T1000 (cell line): Measurements from ENCODE around the gene RAB1B.

Source experiments
- DNase-seq: peaks from one replicate; lab custom pipeline; 2025; ENCODE audit warnings: mixed read lengths; lab: John Stamatoyannopoulos, UW

Gene RAB1B

DNA sequence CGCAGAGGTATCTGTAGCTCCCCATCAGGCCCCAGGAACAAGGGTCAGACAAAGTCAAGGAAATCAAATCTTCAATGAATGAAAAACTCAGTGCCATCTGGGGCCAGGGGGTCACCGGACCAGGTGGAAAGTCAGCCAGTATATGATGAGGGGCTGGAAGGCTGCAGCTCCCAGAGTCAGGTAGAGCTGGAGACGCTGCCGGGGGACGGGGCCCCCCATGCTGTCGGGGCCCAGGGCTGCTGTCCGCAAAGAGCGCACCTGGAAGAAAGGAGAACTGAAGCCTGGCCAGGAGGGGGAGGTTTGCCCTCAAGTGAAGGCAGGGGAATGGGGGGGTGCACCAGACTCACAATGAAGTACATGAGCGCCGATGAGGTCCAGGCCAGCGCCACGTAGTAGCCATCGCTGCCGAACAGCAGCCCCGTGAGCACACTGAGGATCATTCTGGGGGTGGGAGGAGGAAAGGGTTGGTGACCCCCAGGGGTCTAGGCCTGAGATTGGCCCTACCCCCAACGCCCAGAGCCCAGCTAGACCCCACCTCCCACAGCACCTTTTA lies 16.2 kb downstream of the RAB1B start:
- DNase-seq, result no peak

DNA sequence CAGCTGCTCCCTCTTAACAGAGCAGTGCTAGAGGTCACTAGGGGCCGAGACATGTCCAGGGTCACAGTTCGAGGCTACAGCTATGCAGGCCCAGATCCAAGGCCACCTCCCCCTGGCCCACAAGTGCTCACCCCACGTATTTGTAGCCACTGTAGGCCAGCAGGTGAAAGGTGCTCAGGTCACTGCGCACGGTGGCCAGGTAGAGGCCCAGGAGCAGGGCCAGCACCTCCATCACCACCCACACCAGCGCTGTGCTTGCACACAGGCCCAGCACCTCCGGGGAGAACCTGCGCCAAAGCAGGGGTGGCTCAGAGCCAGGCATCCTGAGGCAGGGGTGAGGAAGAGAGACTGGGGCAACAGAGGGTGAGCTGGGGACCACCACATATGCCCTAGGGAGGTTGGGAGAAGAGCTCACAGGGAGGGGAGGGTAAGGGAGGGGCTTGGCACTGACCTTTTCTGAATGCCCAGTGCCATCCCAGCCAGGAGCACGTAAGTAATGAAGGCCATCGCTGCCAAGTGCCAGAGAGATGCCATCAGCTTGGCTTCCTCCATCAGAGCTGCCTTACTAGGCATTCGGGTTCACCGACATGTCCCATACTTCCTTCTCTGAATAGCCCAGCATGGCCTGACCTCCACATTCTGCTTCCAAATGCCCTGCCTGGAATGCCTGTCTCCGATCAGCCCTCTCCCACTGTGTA lies 17.0 kb downstream of the RAB1B start:
- no peak for DNase-seq

DNA sequence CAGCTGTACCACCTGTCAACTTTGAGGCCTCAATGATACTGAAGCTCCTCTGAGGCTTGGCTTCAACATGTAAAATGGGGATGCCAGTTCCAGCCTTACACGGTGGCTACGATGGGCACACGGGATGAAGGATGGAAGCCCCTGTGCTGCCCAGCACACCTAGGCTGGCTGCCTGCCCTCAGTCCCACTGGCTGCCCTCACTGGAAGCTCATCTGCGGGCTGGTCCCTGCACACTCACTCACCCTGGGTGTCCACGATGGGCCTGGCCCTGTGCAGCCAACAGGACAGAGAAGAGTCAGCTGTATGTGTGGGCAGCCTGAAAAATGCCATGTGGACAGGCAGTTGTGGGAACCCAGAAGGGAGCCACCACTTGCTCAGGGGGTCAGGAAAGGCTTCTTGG lies 18.3 kb downstream of the RAB1B start:
- no peak for DNase-seq

DNA sequence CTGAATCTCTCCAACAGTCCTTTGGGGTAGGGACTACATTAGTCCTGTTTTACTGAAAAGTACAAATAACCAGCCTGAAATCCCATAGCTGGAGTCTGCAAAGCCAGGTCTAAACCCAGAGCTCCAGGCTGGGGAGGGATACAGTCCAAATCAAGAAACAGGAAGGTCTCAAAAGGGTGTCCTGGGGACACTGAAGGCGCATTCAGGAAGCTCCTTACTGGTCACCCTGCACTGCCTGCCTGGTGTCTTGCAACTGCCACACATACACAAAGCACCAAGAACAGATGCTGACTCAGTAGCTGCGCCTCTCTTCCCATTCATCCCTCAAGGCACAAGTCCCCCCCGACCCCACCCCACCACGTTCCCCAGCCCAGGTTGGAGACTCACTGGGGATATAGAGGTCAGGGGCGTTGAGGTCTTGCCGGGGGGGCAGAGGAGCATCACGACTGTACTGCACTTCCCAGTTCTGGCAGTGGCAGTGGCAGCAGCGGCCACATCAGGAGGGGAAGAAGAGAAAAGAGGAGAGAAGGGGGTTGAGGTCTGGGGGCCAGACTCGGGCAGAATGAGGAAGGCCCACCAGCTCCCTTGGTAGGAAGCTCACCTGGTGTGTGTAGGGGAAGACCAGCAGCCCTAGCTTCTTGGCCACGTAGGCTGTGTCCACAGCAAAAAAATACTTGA lies 18.9 kb downstream of the RAB1B start:
- DNase-seq, result no peak

DNA sequence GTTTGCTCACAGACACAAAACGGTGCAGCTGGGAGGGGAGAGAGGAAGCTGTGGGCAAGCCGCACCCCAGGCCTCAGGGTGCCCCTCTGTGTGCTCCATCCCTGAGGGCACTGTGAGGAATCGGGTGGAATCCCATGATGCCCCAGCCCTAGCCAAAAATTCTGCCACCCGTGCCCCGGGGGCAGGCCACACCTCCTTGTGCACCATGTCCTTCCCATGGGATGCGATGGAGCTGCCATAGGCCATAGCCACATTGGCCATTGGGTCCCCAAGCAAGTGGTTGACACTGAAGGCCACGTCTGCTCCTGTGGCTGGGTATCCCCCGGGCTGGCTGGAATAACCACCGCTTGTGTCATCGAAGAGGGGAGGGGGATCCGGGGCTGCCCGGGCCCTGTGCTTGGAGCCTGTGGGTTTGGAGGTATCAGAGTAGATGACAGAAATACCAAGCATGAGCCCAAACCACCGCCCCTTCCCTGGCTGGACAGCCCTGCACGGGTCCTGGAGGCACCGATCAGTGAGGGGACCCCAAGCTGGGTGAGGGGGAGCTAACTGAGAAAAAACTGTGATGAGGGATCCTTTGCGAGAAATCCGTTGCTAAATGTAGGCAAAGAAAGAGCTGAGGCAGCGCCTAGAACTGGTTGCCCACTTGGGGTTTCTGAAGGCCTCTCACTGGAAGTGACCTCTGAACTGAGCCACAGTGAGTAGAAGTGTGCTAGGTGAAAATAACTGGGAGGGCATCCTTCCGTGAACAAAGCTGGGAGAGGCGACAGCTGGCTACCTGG lies 19.6 kb downstream of the RAB1B start:
- no peak for DNase-seq

DNA sequence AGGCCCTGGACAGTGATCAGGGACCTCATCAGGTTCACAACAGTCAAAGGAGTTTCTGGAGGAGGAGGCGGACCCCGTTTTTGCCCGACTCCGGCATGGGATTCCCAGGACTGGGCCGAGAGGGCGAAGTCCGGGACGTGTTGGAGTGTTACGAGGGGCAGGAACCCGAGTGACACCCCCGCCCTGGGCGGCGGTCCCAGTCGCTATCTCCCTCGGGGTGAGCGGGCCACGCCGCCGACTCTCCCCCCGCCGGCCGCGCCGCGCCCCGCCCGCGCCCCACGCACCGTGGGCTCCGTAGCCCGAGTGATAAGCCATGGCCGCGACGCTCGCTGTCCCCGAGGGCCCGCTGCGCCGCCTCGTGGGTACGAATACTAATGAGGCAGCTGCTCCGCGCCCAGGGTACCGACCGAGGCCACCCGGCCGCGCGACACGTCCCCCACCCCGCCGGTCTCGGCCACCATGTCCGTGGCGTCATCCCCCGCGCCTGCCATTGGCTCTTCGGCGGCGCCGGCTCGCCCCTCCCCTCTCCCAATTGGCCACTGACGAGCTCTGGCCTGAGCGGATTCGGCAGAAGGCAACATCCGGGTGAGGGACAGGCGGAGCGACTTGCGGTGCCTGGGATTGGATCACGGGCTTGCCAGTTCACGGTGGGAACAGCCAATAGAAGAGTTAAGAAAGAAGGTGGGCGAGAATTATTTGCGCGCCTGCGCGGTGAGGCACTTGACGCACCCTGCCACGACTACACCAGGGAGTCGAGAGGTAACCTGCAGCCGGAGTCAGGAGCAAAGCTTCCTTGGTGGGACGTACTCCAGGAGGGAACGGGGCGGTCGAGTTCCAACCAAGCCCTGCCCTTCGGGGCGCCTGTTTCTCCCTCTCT lies 20.5 kb downstream of the RAB1B start, which contains the start of gene YIF1A:
YIF1A (minus strand) TSS at position 473 of the 877 bp plus-strand sequence; CDS start at position 315, 158 bp downstream.
- peak; percentile 98 for DNase-seq

DNA sequence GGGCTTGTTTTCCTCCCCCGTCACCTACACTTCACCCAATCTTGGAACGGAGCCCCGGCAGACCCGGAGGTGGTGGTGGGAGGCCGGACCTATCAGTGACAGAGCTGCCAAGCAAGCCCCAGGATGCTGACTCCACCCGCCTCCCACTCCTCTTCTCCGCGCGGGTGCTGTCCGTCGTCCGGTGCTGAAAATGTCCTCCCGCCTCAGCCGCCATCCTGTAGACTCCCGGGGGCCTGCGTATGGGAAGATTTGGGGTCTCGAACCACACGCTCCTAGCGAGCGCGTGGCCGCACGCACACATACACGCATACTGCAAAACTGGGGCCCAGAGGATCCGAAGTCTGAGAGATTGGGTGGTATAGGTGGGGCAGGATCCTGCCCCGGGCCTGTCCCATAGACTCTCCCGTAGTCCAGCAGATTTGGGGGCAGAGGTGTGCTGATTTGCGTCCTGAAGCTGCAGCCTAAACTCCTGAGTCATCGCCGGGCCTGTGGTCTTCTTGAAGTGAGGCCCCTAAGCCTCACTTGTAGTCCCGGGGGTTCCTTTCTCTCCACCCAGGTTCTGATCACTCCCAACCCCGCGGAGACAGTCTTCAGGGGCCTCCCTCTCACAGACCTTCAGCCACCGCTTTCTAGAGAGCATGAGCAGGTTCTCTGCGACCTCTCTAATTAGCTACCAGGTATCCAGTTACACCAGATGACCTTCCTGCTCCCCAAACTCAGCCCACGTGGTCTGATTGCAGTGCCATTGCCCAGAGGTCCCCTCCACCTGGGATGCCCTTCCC lies 21.3 kb downstream of the RAB1B start:
- peak; percentile 92 for DNase-seq

DNA sequence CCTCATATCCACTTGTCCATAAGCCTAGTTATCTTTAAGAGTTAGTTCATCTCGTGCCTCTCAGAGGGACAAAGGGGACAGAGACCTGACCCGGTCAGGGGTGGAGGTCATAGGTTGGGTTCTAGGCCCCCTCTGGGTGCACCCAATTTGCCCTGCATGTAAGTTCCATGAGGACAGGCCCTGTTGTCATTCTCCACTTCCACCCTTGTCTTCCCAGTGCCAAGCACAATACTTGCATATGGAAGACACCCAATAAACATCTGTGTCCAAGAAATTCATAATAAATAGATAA lies 21.8 kb downstream of the RAB1B start:
- no peak for DNase-seq

DNA sequence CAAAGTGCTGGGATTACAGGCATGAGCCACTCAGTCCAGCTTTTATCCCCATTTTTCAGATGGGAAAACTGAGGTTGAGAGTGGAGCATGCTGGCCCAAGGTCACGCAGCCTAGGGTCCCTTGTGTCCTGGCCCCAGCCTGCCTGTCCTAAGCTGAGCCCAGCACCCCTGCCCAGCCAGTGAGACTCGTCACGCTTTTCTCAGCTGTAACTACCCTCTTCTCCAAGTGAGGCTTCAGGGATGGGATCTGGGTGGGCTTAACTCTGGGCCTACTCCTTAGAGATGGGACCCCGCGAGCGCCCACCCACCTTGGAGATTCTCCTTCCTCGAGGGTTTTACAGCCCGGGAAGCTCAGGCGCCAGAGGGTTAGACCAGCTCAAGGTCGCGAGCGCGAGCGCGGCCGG lies 22.9 kb downstream of the RAB1B start:
- no peak for DNase-seq

DNA sequence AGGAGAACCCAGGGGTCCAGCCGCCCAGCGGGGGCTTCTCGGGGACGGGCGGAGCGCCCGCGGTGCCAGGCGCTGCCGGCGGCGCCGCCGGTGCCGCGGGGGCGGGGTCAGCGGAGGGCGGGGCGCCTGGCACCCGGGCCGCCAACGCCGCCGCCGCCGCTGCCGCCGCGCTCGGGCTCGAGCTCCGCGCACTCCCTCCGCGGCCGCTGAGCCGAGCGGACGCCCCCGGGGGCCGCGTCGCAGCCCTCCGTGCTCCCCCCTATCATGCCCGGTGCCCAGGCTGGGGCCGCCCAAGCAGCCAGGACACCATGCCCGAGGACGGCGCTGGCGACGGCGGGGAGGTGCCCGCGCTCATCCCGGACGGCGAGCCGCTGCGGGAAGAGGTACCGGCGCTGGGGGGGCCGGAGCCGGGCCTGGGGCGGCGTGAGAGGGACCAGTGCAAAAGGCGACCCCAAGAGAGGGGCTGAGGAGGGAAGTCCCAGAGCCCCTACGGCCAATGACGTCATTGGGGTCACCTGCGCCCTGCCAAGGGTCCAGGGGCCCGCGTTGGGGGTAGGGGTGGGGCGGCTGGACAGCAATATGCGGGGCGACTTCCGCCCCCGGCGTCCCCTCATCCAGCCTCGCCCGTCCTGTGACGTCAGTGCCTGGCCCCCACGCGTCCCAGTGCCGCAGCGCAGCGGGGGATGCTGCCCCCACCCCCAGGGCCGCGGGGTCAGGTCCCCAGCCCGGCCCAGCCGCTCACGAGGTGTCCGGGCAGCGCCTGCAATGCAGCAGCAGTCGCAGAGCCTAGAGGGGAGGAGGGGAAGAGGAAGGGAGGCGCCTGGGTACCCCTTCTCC lies 23.5 kb downstream of the RAB1B start, which contains the start of gene TMEM151A:
TMEM151A (plus strand) TSS at position 189 of the 837 bp plus-strand sequence; CDS start at position 309, 120 bp downstream.
- DNase-seq, result no peak

DNA sequence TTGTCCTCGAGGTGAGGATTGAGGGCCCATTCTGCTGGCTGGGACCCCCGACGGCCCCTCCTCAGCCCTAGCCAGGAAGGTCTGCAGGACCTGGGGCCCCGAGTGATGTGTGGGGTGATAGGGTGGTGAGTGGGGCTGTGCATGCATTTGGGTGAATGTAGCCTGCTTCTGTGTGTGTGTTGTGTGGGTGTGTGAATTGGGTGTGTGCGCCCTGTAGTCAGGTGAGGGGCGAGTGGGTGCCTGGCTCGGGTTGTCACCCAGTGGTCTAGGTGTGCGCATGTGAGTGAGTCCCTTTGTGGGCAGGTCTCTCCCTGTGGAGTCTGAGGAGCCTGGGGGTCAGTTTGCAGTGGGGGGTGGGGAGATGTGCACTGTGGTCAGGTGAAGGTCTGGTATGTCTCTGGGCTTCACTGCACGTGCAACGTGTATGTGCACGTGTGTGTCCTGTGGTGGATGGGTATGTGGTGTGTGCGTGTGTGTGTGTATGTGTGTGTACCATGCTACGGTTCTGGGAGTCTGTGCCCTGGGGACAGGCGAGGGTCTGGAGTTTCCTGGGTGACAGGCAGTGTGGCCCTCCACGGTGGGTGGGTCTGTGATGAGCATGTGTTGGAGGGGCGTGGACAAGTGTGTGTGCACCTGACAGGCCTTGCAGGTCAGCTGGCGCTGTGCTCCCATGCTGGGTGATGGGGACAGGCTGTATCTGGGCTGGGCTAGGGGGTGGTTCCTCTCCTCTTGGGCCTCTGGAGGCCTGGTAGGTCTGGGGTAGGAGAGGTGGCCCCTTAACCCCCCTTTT lies 24.3 kb downstream of the RAB1B start:
- DNase-seq, result no peak

DNA sequence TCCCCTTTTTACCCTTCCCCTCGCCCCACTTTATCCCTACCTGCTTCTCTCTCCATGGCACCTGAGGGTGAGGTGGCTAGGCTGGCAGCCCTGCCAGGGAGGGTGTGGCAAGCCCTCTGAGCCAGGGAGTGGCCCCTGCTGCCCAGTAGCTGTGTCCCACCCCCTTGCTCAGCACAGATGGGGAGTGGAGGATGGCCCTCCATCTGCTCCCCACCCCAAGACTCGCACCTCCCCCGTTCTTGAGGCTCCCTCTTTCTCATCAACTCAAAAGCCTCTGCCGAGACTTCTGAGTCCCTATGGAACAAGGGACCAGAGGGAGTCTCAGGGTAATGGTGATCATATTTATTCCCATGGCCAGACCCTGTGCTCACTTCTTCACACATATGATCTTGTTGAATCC lies 24.9 kb downstream of the RAB1B start:
- DNase-seq, result no peak

DNA sequence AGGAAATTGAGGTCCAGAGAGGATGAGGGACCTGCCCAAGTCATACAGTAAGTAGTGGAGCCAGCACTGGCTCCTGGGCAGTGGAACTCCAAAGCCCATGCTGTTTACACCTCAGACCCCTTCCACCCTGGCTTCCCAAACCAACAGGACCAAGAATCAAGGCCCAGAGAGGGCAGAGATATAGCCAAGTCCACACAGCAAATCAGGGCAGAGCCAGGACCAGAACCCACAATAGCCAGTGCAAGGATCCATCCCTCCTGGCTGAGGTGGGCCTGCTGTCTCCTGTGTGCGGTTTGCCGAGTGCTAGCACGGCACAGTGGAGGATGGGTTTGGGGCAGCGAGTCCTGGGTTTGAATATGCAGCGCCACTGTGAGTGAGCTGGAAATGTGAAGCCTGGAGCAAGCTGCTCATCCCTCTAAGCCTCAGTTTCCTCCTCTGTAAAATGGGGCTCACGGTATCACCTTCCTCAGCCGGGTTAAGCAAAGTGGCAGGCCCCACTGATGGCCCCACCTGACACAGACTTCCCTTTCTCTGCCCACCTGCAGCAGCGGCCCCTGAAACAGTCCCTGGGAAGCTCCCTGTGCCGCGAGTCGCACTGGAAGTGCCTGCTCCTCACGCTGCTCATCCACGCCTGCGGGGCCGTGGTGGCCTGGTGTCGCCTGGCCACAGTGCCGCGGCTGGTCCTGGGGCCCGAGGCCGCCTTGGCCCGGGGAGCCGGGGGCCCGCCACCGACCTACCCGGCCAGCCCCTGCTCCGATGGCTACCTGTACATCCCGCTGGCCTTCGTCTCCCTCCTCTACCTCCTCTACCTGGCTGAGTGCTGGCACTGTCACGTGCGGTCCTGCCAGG lies 25.6 kb downstream of the RAB1B start:
- no peak for DNase-seq

DNA sequence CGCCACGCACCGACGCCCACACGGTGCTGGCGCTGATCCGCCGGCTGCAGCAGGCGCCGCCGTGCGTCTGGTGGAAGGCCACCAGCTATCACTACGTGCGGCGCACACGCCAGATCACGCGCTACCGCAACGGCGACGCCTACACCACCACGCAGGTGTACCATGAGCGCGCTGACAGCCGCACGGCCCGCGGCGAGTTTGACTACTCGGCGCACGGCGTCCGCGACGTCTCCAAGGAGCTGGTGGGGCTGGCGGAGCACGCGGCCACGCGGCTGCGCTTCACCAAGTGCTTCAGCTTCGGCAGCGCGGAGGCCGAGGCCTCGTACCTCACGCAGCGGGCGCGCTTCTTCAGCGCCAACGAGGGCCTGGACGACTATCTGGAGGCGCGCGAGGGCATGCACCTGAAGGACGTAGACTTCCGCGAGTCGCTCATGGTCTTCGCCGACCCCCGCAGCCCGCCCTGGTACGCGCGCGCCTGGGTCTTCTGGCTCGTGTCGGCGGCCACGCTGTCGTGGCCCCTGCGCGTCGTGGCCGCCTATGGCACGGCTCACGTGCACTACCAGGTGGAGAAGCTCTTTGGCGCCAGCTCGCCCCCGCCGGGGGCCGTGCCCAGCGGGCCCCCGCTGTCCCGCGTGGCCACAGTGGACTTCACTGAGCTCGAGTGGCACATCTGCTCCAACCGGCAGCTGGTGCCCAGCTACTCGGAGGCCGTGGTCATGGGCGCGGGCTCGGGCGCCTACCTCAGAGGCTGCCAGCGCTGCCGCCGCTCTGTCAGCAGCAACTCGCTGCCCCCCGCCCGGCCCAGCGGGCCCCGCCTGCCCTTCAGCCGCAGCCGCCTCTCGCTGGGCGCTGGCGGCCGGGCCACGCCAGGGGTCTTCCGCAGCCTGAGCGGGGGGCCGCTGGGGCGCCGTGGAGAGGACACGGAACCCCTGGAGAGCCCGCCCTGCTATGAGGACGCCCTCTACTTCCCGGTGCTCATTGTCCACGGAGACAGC lies 26.5 kb downstream of the RAB1B start:
- no peak for DNase-seq

DNA sequence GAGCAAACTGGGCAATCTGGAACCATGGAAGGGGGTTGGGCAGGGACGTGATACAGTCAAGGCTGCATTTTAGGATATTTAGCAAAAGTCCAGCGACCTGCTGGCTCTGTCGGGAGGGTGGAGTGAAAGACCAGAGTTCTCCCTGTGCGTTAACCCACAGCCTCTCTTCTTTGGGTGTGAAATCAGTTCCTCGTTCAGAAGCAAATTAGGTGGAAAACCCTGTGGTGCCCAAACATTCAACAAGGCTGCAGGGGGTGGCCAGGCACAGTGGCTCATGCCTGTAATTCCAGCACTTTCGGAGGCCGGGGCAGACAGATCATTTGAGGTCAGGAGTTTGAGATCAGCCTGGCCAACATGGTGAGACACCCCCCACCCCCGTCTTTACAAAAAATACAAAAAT lies 29.2 kb downstream of the RAB1B start:
- DNase-seq, result no peak

DNA sequence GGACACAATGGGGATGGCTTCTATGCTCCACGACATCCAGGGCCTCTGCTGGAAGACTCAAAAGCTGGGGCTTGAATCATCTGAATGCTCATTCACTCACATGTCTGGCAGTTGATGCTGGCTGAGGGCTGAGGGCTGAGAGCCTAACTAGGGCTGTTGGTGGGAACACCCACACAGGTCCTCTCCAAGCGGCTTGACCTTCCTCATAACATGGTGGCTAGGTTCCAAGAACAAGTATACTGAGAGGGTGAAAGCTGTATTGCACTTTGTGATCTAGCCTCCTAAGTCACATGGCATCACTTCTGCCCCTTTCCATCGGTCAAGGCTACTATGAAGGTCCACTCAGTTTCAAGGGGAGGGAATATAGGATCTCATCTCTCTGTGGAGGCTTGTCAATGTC lies 30.7 kb downstream of the RAB1B start:
- no peak for DNase-seq

DNA sequence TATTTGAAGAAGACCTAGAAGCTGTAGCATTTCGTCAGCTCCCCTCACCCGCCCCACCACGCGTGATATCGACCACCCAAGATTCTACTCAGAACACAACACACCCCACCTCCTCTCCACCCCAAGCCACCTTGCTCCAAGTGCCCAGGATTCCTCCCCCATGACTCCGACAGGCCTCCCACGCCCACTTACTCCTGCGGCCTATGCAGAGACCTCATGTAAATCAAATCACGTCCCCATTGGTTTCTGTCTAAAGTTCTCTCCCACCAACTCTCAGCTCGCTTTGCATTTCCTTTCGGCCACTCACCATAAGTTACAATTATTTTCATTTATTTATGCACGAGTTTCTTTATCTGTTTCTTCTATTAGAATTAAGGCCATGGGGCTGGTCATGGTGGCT lies 34.2 kb downstream of the RAB1B start:
- no peak for DNase-seq
